ENCODE results near the gene SEPTIN5. TPM values are rescaled to one million over a fixed set of nuclear protein-coding genes. Genes with fewer than 3 reads are reported as not detected.

Gene SEPTIN5
- total RNA-seq, 2 experiments from 2014 or later, result not detected

GRCh38 chr22:19766240-19766510 is 51.9 kb downstream of the SEPTIN5 start:
- Histone ChIP-seq H4K20me1 (ENCODE audit: insufficient read depth, low read length) (no peaks in the 10 kb centered on the region), H3K36me3 (ENCODE audit: insufficient read depth, low read length) (no peaks in the 10 kb centered on the region), H3K4me3 (ENCODE audit: low read depth, low read length, poor library complexity, severe bottlenecking) (no peak overlapping the region), H2AFZ (ENCODE audit: low read length) (no peak overlapping the region), H3K4me2 (ENCODE audit: low read length) (no peak overlapping the region), H3K79me2 (ENCODE audit: insufficient read depth, low read depth, low read length) (no peaks in the 10 kb centered on the region), H3K4me1 (ENCODE audit: insufficient read depth, low read length, poor library complexity, severe bottlenecking) (peaks cover 8% of the 10 kb centered on the region), H3K9me2 (ENCODE audit: insufficient read depth, low read length) (no peaks in the 10 kb centered on the region), H3K27ac (ENCODE audit: low read depth, low read length, poor library complexity, severe bottlenecking) (no peak overlapping the region), H3K9me3 (ENCODE audit: low read length) (no peaks in the 10 kb centered on the region)
- intact Hi-C loops (cut with micrococcal nuclease; ENCODE audit: unreplicated experiment), result no loop called here
- ChIA-PET CTCF (ENCODE audit: unreplicated experiment) (no interaction called here), POLR2A (no interaction called here)
- no TSS peak for BruUV-seq (replicated peaks)
- no peak for TF ChIP-seq CTCF (conservative IDR thresholded peaks at IDR 0.05; ENCODE audit: low read length)
- no peak for TF ChIP-seq EZH2phosphoT487 (IDR thresholded peaks at IDR 0.05; ENCODE audit: borderline replicate concordance, low read depth, low read length)
- no peak for DNase-seq (ENCODE audit: low spot score)

DNA sequence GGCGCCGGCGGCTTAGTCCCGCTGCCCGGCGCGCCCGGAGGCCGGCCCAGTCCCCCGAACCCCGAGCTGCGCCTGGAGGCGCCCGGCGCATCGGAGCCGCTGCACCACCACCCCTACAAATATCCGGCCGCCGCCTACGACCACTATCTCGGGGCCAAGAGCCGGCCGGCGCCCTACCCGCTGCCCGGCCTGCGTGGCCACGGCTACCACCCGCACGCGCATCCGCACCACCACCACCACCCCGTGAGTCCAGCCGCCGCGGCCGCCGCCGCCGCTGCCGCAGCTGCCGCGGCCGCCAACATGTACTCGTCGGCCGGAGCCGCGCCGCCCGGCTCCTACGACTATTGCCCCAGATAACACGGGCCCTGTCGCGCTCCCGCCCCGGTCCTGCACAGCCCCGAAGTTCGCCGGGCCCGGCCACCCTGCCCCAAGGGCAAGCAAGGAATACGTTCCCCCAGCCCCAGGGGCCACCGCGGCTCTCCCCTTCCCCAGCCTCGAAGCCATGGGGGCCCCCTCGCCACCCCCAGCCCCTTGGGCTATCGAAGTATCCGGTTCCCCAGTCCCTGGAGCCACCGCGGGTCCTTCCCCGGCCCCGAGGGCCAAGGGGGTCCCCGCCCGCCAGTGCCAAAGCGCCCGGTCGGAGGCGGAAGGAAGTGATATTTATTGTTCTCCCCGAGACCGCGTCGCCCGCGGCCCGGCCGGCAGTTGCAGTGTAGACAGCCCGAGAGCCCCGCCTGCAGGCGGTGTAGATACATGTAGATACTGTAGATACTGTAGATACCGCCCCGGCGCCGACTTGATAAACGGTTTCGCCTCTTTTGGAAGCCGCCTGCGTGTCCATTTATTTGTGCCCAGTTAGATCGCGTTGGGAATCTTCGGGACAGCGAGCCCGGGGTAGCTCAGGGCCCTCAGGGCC is 52.5 kb downstream of the SEPTIN5 start:
- no peaks in the 10 kb centered on the region for H3K9me3 ChIP-seq (ENCODE audit: low read length)
- no peaks in the 10 kb centered on the region for H3K79me2 ChIP-seq (ENCODE audit: insufficient read depth, low read depth, low read length)
- no peak overlapping the region for H3K27ac ChIP-seq (ENCODE audit: low read depth, low read length, poor library complexity, severe bottlenecking)
- ChIA-PET CTCF (ENCODE audit: unreplicated experiment) (no interaction called here), POLR2A (no interaction called here)
- no peaks in the 10 kb centered on the region for H4K20me1 ChIP-seq (ENCODE audit: insufficient read depth, low read length)
- no peaks in the 10 kb centered on the region for H3K9me2 ChIP-seq (ENCODE audit: insufficient read depth, low read length)
- no peak overlapping the region for H2AFZ ChIP-seq (ENCODE audit: low read length)
- H3K36me3 ChIP-seq (ENCODE audit: insufficient read depth, low read length), result no peaks in the 10 kb centered on the region
- TF ChIP-seq CTCF (conservative IDR thresholded peaks at IDR 0.05; ENCODE audit: low read length) (peak; percentile 71), EZH2phosphoT487 (IDR thresholded peaks at IDR 0.05; ENCODE audit: borderline replicate concordance, low read depth, low read length) (peak; percentile 28)
- peak; percentile 60 for DNase-seq (ENCODE audit: low spot score)
- H3K4me3 ChIP-seq (ENCODE audit: low read depth, low read length, poor library complexity, severe bottlenecking), result no peak overlapping the region
- intact Hi-C loops (cut with micrococcal nuclease; ENCODE audit: unreplicated experiment), result no loop called here
- no TSS peak for BruUV-seq (replicated peaks)
- peak overlapping the region; percentile 43; the same call in 1 of the 2 replicates for H3K4me2 ChIP-seq (ENCODE audit: low read length)
- H3K4me1 ChIP-seq (ENCODE audit: insufficient read depth, low read length, poor library complexity, severe bottlenecking), result peaks cover 14% of the 10 kb centered on the region
